ENCODE measurements around the gene CYB561D2.
A peak's percentile ranks its signal among the peaks of the same experiment; 100 is the strongest.

Gene CYB561D2

DNA sequence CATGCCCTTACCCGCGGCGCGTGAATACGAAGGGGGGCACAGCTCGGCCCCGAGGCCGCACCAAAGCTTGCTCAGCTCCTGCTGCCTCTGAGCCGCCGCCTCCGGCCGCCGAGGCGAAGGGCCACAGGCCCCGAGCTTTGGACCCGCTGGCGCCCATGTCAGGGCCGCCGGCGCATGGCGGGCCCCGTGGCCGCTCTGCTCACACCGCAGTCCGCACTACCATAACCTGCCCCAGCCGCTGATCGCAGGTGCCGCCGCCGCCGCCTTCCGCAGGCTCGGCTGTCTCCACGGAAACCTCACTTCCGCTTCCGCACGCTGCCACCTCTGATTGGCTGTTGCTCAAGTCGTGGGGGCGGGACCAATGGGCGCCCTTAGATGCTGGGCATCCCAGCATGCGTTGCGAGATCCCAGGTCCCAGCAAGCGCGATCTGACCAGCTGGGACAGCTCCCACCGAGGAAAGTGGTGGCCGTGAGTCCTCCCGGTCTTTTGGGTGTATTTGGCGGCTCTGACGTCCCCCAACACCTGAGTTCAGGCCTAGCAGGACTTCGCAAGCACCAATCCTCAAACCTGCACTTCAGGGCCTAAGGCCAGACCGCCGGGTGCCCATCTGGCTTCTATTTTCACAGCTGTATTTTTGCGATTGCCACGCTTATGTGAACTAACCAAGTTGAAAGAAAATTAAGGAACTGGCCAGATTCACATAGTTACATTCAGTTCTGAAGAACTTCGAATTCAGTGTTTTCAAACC, 22.5 kb upstream of the CYB561D2 start, which contains the start of gene TUSC2:
Gene TUSC2, minus strand, starts transcription at position 281 of the 749 bp plus-strand sequence. Its CDS starts 124 bp downstream, at position 157.
- in situ Hi-C loops (cut with HindIII; ENCODE audit: low sequenced_read_pairs) = no loop called here
- peak within 1 kb of the TSS; percentile 88 for H3K4me3 ChIP-seq (ENCODE audit: low read depth, low read length)
- TF ChIP-seq, protein P1, sequence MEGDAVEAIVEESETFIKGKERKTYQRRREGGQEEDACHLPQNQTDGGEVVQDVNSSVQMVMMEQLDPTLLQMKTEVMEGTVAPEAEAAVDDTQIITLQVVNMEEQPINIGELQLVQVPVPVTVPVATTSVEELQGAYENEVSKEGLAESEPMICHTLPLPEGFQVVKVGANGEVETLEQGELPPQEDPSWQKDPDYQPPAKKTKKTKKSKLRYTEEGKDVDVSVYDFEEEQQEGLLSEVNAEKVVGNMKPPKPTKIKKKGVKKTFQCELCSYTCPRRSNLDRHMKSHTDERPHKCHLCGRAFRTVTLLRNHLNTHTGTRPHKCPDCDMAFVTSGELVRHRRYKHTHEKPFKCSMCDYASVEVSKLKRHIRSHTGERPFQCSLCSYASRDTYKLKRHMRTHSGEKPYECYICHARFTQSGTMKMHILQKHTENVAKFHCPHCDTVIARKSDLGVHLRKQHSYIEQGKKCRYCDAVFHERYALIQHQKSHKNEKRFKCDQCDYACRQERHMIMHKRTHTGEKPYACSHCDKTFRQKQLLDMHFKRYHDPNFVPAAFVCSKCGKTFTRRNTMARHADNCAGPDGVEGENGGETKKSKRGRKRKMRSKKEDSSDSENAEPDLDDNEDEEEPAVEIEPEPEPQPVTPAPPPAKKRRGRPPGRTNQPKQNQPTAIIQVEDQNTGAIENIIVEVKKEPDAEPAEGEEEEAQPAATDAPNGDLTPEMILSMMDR (IDR thresholded peaks at IDR 0.05; ENCODE audit: low read depth, low read length, missing control alignments) = no peak

DNA sequence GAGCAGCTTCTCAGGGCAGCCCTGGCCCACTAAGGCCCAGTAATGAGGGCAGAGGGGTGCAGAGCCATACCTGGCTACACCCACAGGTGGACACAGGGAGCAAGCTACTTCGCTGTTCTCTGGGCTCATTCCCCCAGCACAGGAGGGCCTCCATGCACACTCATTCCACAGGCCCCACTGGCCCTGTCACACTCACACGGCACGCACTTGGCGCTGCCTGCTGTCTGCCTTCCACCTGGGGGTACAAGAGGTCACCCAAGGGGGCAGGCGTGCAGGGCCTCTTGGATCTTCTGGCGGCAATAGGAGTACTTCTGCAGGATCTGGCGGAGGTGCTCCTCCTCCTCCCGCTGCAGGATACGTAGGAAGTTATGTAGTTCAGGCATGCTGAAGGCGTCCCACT, 20.3 kb upstream of the CYB561D2 start:
- TF ChIP-seq, protein P1 (IDR thresholded peaks at IDR 0.05; ENCODE audit: low read depth, low read length, missing control alignments) = no peak
- DNase-seq (ENCODE audit: low read depth) = no peak
- in situ Hi-C loops (cut with HindIII; ENCODE audit: low sequenced_read_pairs) = loop anchor here (5.0 kb wide), 1 partner anchor 207 kb away; no protein-coding TSS in a partner anchor
- H3K4me3 ChIP-seq (ENCODE audit: low read depth, low read length) = no peak overlapping the region

More for the DNA sequence above, 22.5 kb upstream of the CYB561D2 start, which contains the start of gene TUSC2:
- peak; percentile 91 for DNase-seq (ENCODE audit: low read depth)

DNA sequence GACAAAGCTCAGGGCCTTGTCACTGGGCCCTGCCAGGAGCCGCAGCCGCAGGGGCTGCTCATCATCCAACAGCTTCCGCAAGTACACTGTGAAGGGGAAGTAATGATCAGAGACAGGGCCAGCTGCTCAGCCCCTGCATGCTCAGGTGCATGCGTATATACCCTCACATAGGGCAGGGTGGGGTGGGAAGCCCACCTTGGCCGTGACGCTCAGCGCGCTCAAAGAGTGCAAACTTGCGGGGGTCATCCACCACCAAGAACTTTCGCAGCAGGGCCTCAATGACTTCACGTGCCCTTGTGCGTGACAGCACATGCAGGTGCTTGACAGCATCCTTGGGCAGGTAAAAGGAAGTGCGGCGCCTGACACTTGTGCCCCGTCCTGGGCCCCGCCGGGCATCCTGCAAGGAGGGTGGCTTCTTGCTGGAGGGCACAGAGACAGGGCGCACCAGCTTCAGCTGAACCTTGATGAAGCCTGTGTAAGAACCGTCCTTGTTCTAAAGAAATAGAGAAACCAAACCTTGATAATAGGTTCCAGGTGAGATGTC, 19.2 kb upstream of the CYB561D2 start:
- TF ChIP-seq, protein P1 (IDR thresholded peaks at IDR 0.05; ENCODE audit: low read depth, low read length, missing control alignments) = no peak
- no peak for DNase-seq (ENCODE audit: low read depth)
- no peak overlapping the region for H3K4me3 ChIP-seq (ENCODE audit: low read depth, low read length)
- in situ Hi-C loops (cut with HindIII; ENCODE audit: low sequenced_read_pairs) = loop anchor here (5.0 kb wide), 1 partner anchor 206 kb away; no protein-coding TSS in a partner anchor

DNA sequence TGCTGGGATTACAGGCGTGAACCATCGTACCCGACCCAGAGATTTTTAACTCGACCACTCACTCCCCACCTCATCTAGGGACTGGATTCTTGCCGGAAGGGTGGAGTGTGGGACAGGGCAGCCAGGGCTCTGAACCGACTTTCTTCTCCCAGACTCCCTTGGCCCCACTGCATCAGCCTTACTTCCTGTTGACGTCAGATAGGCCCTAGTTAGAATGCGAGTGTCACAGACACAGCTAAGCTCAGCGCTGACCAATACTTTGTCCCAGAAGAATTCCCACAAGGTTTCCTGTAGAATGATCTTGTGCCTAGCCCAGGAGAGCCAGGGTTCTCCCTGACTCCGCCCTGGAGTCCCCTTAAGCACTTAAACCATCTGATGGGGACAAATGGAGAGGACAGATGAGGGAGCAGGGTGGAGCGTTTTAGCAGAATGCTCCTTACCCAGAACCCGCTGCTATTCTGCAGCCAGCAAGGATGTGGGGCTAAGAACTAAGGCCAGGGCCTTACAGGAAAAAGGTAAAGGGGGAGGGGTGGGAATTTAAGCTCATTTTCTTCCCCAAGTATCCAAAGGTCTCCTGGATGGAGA, 16.8 kb upstream of the CYB561D2 start:
- in situ Hi-C loops (cut with HindIII; ENCODE audit: low sequenced_read_pairs) = loop anchor here (5.0 kb wide), 1 partner anchor 203 kb away; no protein-coding TSS in a partner anchor
- no peak for DNase-seq (ENCODE audit: low read depth)

DNA sequence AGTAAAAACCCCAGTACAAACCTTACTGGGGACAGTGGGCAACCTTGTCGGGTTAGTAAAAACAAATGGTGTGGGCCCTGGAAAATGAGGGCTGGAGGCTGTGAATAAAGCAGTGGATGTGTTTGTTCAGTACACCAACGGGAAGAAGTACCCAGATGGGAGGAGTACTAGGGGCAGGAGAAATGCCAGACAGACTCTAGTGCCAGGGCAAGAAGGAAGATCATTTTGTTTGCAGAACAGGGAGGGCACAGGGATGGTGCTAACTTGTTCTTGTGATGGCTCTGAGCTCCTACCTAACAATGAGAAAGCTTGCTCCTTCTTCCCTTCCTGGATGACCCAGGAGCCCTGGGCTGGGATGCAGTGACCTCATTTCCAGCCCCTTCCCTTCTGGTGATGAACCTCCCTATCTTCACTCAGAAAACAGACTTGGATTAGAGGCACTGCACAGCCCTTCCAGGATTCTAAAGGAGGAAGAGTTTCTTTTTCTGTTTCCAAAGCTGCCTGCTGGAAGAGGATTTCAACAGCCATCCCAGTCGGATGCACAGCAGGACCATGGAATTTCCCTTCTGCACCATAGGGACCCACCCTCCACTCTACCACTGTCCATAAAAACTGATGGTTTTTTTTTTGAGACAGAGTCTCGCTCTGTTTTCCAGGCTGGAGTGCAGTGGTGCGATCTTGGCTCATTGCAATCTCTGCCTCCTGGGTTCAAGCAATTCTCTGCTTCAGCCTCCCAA, 16.2 kb upstream of the CYB561D2 start:
- TF ChIP-seq, protein P1 (IDR thresholded peaks at IDR 0.05; ENCODE audit: low read depth, low read length, missing control alignments) = no peak
- no peak overlapping the region for H3K4me3 ChIP-seq (ENCODE audit: low read depth, low read length)
- in situ Hi-C loops (cut with HindIII; ENCODE audit: low sequenced_read_pairs) = loop anchor here (5.0 kb wide), 1 partner anchor 203 kb away; no protein-coding TSS in a partner anchor
- DNase-seq (ENCODE audit: low read depth) = no peak

More for the DNA sequence above, 16.8 kb upstream of the CYB561D2 start:
- TF ChIP-seq, protein P1 (IDR thresholded peaks at IDR 0.05; ENCODE audit: low read depth, low read length, missing control alignments) = no peak
- H3K4me3 ChIP-seq (ENCODE audit: low read depth, low read length) = no peak overlapping the region
